NCI-H526 treated with DMSO at 0.1 percent for 48 hours (cell line): ENCODE results near the gene ZBTB20.

ENCODE experiments used
- DNase-seq: peaks from one replicate; lab custom pipeline; 2025; lab: John Stamatoyannopoulos, UW

The ZBTB20 gene

DNA sequence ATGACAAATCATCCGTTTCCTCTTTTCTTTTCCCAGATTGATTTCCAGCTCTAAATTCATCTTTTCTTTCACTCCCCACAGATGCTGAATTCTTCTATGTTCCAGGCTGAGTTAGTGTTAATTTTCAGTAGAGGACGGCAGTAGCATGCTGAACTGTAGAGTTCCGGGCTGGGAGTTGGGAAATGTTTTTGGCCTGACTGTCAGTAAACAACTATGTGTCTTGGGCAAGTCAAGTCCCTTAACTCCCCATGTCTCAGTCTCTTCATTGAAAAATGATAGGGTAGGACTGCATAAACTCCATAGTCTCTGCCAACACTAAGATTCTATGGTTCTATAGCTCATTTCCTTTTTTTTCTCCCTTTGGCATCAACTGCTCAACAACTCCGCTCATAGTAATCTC is 519.3 kb downstream of the ZBTB20 start:
- no peak for DNase-seq

DNA sequence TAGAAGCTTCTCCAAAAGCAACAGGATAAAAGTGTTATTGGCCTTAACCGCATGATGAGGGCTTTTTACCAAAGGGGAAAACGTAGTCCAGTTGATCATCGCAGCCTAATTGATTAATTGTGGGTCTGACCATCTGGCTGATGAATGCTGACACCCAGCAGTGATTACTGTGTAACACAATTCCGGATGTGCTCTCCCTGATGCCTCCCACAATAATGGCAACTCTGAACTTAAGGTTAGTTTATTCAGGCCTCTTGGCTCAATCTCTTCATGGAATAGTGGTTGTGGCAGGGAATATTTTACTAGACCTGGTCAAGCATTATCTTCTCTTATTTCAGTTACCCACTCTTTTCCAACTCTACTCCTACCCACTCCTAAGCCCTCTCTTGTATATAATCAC is 520.3 kb downstream of the ZBTB20 start:
- DNase-seq = no peak

DNA sequence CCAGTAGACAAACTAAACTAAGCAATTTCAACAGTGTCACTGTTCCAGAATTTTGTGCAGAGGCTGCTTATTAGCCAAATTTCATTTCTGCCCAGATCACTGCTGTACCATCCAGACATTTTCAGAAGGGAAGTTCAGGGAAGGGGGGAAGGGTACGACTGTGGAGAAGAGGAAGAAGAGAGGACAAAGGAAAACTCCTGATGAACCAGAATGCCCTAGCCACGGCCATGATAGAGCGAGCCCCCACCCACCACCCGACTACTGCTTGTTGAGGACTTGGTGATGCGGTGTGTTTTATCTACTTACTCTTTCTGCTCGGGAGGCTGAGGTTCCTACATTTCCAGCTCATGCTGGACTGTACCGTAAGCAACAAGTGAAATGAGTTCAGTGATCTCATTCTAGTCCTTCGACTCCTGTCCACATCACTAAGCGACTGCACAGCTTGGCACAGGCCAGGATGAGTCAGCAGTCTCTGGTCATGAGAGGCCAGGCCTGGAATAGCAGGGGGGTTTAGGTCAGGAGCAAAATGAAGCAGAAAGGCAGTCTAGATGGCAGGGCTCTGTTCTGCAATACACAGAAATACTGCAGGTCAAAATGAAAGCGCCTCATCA is 522.4 kb downstream of the ZBTB20 start:
- DNase-seq = no peak

DNA sequence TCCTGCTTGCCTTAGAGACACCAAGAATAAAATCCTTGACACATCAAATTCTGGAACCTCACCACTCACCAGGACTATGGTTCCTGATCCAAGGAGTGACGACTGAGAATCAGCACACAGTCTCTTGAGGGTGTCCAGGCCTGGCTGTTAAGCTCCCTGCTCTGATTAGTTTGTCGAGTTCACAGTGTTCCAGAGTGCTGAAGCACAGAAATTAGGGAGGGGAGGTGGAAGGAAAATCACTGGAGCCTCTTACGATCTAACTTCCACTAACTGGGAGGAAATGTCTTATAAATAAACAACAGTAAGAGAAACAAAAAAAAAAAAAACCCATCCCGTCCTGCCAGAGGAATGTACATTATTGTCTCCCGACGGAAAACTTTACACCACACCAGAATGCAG is 523.0 kb downstream of the ZBTB20 start:
- DNase-seq = no peak

DNA sequence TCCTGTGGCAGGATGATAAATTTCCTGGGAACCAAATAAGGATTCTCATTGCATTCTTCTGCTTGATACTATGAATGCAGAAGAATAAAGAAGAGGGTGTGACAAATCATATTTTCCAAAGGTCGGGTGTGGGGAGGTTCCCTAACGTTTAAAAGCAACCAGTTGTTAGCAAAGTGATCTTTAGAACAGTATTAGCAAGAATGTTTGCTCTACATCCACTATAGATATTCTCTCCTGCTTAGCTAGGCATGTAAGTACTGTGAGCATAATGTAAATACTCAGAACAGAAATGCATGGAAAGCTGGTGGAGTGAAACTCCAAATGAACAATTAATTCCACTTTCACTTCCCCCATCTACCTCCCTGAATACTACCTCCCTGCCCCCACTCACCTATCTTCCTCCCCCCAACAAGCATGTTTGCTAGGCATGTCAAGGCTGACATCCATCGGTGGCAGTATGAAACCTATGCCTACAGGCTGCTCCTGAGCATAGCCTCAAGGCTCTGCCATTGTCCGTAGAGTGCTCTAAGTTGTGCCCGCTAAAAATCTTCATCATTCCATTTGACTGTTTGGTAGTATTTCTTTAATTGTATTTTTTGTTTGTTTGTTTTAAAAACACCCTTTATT is 523.6 kb downstream of the ZBTB20 start:
- no peak for DNase-seq

DNA sequence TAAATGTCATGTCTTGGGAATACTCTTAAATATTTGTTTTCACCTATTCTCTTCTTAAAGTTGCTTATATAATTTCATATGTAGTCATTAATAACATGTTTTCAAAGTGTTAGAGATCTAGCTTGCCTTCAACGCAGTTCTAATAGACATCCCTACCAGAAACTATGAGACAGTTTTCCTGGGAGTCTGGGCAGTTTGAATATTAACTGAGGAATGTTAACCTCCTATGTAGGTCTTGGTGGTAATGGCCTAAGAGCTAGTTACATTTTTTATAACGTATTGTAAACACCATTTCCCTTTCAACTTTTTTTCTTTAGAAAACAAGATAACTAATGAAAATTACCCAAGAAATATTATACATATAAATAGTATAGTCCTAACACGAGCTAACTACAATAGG is 525.1 kb downstream of the ZBTB20 start:
- no peak for DNase-seq

DNA sequence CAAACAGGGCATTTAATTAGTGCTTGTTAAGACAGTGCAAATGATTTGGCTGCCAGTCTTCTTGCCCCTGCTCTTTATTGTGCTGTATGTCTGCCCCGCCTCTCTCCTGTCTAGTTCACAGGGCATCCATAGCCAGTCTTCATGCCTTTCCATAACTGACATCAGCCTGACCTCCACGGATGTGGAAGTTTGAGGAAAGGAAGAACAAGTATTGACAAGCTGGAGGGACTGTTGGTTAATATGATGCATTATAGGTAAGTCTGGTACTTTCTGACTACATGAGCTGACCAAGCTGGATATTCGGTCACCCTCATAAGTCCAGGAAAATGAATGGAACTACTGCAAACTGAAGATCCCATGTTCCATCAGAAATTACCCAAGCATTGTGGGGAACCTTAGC is 527.3 kb downstream of the ZBTB20 start:
- no peak for DNase-seq

DNA sequence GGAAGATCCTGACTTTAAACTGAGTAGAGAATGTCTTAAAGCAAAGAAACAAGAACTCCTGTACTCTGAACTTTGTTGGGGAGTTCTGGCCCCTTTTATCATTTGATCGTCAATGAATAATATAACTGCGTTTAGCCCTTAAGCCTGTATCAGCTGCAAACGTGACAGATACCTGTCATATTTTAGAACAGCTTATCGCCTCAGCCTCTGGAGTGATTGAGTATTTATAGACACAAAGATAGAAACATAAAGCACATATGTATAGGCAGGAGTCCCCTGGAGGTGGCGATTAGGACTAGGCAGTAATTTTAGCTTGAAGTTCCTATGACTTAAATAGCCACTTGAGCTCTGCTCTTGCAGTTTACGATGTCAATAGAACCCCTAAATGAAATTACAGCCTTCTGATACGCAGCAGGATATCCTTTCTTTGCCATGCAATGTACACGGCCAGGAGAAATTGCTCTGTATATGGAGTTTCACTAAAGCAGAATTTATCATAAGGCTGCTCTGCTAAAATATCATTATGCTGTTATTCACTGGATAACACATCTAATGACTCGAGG is 531.5 kb downstream of the ZBTB20 start:
- DNase-seq = no peak

DNA sequence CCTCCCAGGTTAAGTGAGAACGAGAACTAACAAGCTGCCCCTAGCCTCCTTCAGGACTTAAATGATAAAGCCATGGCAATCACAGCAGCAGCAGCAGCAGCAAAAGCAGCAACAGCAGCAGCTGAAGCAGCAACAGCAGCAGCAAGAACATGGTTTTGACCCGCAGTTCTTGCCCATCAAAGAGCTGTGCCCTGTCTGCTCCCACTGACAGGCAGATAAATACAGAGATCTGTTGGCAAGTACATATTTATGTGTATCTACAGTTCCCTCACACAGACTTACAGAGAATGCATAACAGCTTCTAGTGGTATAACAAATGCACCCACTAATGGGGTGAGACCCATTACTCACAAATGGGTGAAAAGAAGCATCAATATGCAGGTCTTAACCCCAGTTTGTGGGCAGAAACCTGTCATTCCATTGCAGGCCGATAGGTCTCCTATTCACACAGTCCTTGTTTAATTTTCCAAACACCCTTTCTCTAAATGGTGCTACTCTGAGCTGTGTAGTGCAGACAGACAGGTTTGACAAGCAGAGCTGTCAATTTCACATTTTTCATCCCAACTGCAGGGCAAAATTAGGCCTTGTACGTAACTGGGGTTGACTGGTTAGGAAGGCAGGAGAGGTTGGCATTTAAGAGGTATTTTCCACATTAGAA is 537.0 kb downstream of the ZBTB20 start:
- DNase-seq = no peak

DNA sequence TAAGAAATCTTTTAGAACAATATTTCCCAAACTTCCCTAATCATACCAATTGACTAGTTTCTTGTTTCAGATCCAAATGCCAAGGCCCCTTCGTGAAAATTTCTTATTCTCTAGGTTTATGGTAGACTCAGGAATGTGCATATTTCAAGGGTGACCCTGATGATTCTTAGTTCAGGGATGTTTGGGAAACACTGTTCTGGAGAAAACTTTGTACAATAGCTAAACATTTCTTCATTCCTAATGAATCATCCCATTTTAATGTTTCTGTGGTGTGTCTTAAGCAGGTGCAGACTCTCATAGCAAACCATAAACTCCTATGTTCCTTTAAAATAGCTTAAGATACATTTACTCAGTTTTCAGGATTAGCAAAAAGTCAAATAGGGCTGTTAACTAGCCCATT is 538.8 kb downstream of the ZBTB20 start:
- no peak for DNase-seq

DNA sequence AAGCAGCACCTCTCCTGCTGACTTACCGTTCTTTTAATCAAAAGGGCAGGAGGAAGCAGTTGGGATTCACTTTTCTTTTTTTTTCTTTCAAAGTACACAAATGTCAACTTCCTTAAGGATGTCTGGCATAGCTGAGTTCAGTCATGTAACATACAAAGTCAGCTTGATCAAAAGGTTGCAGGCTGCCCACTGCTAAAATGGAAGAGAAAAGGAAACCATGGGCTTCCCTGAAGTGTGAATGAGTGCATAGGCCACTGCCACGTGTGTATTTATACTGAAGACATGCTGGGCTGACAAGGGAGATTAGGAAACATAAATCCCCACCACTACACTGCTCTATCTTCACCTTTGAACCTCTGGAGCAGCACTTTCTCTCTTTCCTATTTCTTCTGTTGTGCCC is 540.8 kb downstream of the ZBTB20 start:
- DNase-seq = no peak

DNA sequence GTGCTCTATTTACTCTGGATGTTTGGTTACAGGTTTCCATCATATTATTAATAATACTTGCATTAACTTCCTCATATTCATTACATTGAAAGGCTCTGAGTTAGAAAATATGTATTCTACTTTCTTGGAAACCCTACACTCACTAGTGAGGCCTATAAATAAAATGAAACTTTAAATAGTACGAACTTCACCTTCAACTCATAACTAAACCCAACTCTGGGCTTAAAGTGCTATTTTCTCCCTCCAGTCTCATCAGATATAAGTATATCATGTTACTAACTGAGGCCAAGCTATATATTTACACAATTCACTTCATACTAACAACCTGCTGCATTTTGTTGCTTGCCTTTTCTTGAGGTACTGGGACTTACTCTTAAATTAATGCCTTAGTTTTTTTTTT is 546.5 kb downstream of the ZBTB20 start:
- DNase-seq = no peak

DNA sequence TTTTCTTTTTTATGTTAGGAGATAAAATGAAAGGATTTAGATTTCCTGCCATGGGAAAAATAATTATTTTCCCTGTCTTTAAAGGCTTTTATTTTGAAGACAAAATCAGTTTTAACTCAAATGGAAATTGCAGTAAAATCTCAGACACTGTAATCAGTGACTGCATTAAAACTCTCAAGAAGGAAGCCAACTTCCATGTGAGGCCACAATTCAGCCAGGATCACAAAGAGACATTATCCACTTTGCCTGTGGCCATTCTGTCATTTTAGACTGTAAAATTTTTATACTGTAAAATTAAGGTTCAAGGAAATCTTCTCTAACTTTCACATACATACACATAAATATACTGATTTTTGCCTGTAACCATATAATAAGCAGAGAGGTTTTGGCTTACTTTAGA is 549.2 kb downstream of the ZBTB20 start:
- no peak for DNase-seq

DNA sequence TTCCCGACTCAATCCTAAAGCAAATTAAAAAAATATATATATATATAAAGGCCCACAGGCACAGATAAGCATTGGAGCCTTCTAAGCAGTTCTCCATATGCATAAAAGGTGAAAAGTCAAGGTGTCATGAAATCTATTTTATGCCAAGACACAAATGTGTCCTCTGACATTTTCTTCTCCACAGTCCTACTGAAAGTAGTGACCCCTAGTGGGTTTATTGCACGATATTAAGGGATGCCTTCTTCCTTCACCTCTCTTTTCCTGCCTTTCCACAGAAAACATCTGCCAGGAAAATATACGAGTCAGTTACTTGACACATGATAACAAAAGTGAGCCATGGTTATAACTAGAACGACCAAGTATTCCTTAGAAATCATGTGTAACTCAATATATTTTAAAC is 550.1 kb downstream of the ZBTB20 start:
- DNase-seq = no peak

DNA sequence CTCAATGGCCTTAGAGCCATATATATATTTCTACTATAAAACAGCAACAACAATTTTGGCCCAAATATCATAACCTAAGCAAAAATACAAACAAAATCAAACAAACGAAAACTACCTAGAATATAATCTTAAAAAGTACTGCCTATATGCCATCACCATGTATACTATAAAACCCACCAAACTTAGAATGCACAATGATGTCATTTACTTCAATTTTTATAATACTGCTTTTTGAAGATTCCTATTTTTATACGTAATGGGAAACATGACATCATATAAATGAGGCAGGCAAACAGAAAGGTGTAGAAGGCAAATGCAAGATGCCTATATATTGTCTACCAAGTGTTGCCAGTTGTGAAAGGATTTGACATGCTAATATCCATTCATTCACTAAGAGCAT is 550.9 kb downstream of the ZBTB20 start:
- DNase-seq = no peak

DNA sequence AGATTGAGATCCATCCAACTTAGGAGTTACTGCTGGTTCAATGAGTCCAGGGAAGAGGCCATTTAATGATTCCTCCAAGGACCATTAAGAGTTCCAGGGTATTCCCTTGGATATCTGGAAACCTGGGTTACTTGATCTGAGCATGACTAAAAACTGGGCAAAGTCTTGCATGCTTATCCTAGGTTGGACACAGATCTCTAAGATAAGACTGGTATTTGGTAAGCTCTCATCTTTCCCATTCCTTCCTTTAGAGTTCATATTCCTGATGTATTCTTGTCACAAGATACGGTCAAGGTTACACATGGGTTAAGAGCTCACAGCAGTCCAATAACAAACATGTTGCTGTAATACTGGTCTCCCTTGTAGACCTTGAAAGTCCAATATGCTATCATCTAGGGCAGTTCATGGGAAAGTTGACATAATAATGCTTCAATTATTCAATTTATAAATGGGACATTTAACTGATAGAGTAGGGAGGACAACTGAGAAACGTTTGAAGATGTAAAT is 551.5 kb downstream of the ZBTB20 start:
- DNase-seq = no peak

DNA sequence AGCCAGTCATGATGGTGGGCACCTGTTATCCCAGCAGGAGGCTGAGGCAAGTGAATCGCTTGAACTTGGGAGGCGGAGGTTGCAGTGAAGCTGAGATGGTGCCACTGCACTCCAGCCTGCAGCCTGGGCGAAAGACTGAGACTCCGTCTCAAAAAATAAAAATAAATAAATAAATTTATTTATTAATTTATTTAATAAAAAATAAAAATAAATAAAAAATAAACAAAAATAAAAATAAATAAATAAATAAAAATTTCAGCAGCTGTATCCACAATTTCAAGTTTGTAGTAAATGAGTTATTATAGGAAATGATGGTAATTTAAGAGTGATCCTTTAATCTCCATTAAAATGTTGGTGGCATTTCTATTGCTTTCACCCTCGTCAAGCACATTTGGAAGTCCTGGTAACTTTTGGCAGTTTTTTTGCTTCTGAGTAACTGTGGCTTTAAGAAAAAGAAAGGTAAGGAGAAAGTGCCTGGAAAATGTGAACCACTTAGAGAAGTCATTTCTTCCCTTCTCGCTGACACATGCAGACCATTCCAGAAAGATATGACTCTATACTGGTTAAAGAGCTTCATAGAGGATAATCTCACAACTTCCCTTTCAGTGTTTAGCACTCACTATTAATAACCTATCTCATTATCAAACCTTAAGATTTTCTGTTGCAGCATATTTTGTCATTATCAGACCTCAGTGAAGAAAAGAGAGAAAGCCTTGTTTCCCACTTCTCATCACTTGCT is 556.6 kb downstream of the ZBTB20 start:
- no peak for DNase-seq

DNA sequence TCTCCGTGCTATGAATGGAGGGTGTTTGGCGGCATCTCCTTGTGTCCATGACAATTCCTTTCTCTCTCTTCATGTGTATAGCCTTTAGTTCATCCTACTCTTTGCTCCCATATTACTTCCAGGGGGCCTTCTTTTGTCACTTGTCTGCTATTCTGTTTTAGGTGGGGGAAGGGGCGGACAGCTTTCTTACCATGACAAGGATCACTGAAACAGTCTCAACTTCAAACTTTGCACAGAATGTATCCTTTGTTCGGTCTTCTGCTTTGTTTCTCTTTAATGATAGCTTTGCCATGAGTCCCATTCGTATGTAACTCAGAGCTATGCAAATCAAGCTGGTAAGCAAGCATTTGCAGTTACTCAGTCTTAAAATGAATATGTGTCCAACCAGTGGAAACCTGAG is 559.1 kb downstream of the ZBTB20 start:
- DNase-seq = peak; percentile 25

DNA sequence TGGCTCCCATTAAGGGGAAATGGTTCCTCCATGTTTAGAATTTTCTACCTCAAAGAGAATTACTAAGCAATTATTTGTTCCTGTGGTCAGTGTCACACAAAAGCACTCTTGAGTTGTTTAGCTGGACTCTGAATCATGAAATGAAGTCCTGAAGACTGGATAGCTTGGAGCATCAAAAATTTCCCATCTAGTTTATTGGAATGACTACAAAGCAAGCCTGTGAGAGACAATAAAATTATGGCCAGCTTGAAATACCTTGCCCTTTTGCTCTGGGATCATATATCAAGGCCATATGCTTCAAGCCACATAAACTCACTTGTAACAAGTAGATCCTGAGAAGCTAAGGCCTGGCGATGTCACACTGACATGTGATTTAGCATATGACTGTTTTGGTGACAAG is 561.0 kb downstream of the ZBTB20 start:
- DNase-seq = no peak

DNA sequence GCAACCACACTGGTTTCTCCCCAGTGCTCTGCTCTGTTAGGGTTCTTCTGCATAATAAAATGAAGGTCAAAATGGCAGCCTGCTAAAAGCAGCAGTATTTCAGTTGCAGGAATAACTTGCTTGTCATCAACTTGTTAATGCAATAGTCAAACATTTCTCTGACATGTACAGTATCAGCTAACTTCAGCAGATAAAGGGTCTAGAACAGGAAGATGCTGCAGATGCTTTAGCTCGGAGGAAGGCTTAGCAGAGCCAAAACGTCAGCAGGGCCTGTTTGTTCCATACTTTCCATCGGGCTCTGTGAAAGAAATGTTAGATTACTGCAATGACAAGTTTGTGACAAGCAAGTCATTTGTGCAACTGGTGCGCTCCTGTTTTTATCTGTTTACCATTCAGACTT is 561.4 kb downstream of the ZBTB20 start:
- DNase-seq = no peak

DNA sequence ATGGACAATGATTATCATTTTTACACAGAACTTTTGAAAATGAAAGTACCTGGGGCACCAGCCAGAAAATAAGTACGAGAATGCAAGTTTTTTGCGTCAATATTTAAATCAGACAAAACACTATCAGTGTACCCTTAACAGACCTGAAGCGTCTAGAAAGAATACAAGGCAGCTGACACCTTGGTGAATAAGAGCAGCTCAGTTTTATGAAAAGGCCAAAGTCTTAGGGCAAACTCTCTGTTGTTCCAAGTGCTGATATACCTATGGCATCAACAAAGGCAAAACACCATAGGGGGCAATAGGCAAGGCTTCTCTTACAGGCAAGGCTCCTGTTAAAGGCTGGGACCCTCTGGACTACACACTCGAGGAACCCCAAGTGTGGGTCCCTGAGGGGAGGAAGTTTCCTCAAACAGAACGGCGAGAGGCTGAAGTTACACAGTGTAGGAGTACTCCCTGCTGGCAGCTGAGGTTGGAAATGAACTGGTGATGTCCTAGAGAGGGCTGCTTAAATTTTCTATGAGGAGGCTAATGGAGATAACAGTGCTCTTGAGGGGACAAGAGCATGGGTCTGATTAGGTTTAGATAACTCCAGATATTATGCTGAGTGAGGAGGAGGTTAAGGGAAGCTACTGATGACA is 562.2 kb downstream of the ZBTB20 start:
- no peak for DNase-seq

DNA sequence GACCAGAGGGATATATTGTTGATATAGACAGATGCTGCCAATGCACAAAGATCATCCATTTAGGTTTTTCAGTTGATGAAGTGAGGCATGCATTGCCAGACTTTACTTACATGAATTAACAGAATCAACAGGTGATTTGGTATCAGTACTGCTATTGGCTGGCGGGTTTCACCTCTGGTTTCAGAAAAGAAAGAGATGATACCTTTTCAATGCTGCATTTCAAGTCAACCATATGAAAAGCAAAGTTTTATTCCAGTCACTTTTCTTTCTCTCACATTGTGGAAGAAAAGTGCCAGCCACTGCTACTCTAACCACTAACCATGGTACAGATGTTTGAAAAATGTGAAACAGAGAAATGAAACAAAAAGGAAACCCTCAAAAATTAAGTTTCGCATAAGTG is 564.2 kb downstream of the ZBTB20 start:
- no peak for DNase-seq
